ENCODE data around the gene PCBP4. TPM values are rescaled to one million over a fixed set of nuclear protein-coding genes. Genes with fewer than 3 reads are reported as not detected.
"Not testable (repeated sequence)": the region's sequence is repeated elsewhere in the genome, so short reads cannot be mapped to it uniquely, and the experiment has no call there.

The PCBP4 gene
- total RNA-seq, 1 experiment from 2014 or later, result 28.7 TPM

GRCh38 chr3:51928981-51929380, 38.3 kb downstream of the PCBP4 start:
- CTCF ChIA-PET, result interaction anchor here (0.5 to 1.5 kb wide), 3 partner anchors 12 to 483 kb away, joined by 3 to 5 read pairs (median 4); partner anchors contain the start of gene RRP9
- H3K4me3 Mint-ChIP-seq; POLR2A ChIA-PET; H3K27me3 Mint-ChIP-seq (ENCODE audit: low read depth); ATAC-seq; DNase-seq (ENCODE audit: low spot score); H3K4me1 Mint-ChIP-seq; H3K27ac Mint-ChIP-seq; H3K9me3 Mint-ChIP-seq: not testable (repeated sequence)
- H3K36me3 Mint-ChIP-seq, result peaks cover 10% of the 10 kb centered on the region

- no peak for ATAC-seq
- peaks cover 5% of the 10 kb centered on the region for H3K36me3 Mint-ChIP-seq
- H3K27me3 Mint-ChIP-seq (ENCODE audit: low read depth), result no peaks in the 10 kb centered on the region
- no peak for DNase-seq (ENCODE audit: low spot score)
- H3K27ac Mint-ChIP-seq, result no peak overlapping the region
- no peaks in the 10 kb centered on the region for H3K4me1 Mint-ChIP-seq
- no peak overlapping the region for H3K4me3 Mint-ChIP-seq
- ChIA-PET CTCF (interaction anchor here (0.7 to 1.5 kb wide), 2 partner anchors 109 to 118 kb away, joined by 4 to 5 read pairs; no protein-coding TSS in a partner anchor), POLR2A (no interaction called here)
- no peaks in the 10 kb centered on the region for H3K9me3 Mint-ChIP-seq
- TF ChIP-seq TEAD4 (CRISPR knock-in tag; IDR thresholded peaks at IDR 0.05) (no peak), ZNF317 (CRISPR knock-in tag; IDR thresholded peaks at IDR 0.05; ENCODE audit: borderline replicate concordance, low read depth) (no peak), CREM (CRISPR knock-in tag; IDR thresholded peaks at IDR 0.05) (no peak), EMX1 (CRISPR knock-in tag; IDR thresholded peaks at IDR 0.05) (no peak), E2F5 (CRISPR knock-in tag; IDR thresholded peaks at IDR 0.05) (no peak), FOXP1 (CRISPR knock-in tag; IDR thresholded peaks at IDR 0.05; ENCODE audit: borderline replicate concordance) (no peak), PRRX2 (CRISPR knock-in tag; IDR thresholded peaks at IDR 0.05) (no peak), TEAD1 (CRISPR knock-in tag; IDR thresholded peaks at IDR 0.05) (no peak), CBFB (CRISPR knock-in tag; IDR thresholded peaks at IDR 0.05; ENCODE audit: low read depth) (no peak), IRF2 (CRISPR knock-in tag; IDR thresholded peaks at IDR 0.05; ENCODE audit: borderline replicate concordance, low read depth) (no peak), KAT7 (CRISPR knock-in tag; IDR thresholded peaks at IDR 0.05; ENCODE audit: borderline replicate concordance) (no peak), ZBTB43 (CRISPR knock-in tag; IDR thresholded peaks at IDR 0.05) (no peak), ZMAT4 (CRISPR knock-in tag; IDR thresholded peaks at IDR 0.05) (no peak), NFATC4 (CRISPR knock-in tag; IDR thresholded peaks at IDR 0.05) (no peak), NR1H2 (CRISPR knock-in tag; IDR thresholded peaks at IDR 0.05) (no peak), ZNF121 (CRISPR knock-in tag; IDR thresholded peaks at IDR 0.05) (no peak), E2F4 (CRISPR knock-in tag; IDR thresholded peaks at IDR 0.05; ENCODE audit: borderline replicate concordance, low read depth) (no peak)
- TF ChIP-seq, protein P1, sequence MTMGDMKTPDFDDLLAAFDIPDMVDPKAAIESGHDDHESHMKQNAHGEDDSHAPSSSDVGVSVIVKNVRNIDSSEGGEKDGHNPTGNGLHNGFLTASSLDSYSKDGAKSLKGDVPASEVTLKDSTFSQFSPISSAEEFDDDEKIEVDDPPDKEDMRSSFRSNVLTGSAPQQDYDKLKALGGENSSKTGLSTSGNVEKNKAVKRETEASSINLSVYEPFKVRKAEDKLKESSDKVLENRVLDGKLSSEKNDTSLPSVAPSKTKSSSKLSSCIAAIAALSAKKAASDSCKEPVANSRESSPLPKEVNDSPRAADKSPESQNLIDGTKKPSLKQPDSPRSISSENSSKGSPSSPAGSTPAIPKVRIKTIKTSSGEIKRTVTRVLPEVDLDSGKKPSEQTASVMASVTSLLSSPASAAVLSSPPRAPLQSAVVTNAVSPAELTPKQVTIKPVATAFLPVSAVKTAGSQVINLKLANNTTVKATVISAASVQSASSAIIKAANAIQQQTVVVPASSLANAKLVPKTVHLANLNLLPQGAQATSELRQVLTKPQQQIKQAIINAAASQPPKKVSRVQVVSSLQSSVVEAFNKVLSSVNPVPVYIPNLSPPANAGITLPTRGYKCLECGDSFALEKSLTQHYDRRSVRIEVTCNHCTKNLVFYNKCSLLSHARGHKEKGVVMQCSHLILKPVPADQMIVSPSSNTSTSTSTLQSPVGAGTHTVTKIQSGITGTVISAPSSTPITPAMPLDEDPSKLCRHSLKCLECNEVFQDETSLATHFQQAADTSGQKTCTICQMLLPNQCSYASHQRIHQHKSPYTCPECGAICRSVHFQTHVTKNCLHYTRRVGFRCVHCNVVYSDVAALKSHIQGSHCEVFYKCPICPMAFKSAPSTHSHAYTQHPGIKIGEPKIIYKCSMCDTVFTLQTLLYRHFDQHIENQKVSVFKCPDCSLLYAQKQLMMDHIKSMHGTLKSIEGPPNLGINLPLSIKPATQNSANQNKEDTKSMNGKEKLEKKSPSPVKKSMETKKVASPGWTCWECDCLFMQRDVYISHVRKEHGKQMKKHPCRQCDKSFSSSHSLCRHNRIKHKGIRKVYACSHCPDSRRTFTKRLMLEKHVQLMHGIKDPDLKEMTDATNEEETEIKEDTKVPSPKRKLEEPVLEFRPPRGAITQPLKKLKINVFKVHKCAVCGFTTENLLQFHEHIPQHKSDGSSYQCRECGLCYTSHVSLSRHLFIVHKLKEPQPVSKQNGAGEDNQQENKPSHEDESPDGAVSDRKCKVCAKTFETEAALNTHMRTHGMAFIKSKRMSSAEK (CRISPR knock-in tag; IDR thresholded peaks at IDR 0.05; ENCODE audit: borderline replicate concordance), result no peak
- TF ChIP-seq, protein P2, sequence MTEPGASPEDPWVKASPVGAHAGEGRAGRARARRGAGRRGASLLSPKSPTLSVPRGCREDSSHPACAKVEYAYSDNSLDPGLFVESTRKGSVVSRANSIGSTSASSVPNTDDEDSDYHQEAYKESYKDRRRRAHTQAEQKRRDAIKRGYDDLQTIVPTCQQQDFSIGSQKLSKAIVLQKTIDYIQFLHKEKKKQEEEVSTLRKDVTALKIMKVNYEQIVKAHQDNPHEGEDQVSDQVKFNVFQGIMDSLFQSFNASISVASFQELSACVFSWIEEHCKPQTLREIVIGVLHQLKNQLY (CRISPR knock-in tag; IDR thresholded peaks at IDR 0.05), result no peak
These were observed 38.8 kb downstream of the PCBP4 start for GRCh38 chr3:51928438-51928837.
